Thyroid gland (tissue), 4 donors: ENCODE data around the gene RUNDC1. TPM values are rescaled to one million over a fixed set of nuclear protein-coding genes. Genes with fewer than 3 reads are reported as not detected.
"Not testable (repeated sequence)": the region's sequence is repeated elsewhere in the genome, so short reads cannot be mapped to it uniquely, and the experiment has no call there.

Experiments
- DNase-seq, 2 donors: peaks; one replicate each; pipeline ENCODE4 v3.0.0-alpha.2; 2019
- H3K27ac ChIP-seq, 3 donors: fragments of 200-600 bp; sonication (generic); 1 replicate in 2 of 3; 2 replicates in 1 of 3; pipeline ENCODE4 v1.5.1; 2016 to 2019; ENCODE audit warnings: mild to moderate bottlenecking in 1 of 3, moderate library complexity in 1 of 3
- H3K27me3 ChIP-seq: fragments of 200-600 bp; sonication (generic); one replicate; pipeline ENCODE4 v1.5.1; 2019
- H3K36me3 ChIP-seq, 2 donors: fragments of 200-600 bp; sonication (generic); one replicate each; pipeline ENCODE4 v1.5.1; 2016 to 2019
- H3K4me1 ChIP-seq, 2 donors: fragments of 200-600 bp; sonication (generic); one replicate each; pipeline ENCODE4 v1.5.1; 2017 to 2019
- H3K4me3 ChIP-seq, 3 donors: fragments of 200-600 bp; sonication (generic); replicated peaks in 1 of 3; 1 replicate in 2 of 3; 2 replicates in 1 of 3; pipeline ENCODE4 v1.5.1; 2016; ENCODE audit warnings: mild to moderate bottlenecking in 1 of 3
- H3K9me3 ChIP-seq: fragments of 200-600 bp; sonication (generic); one replicate; pipeline ENCODE4 v1.5.1; 2017
- CTCF ChIP-seq, 6 experiments: fragments of 200-600 bp in 3 of 6; fragments of 450-650 bp in 3 of 6; sonication (generic) in 3 of 6; IDR thresholded peaks; one replicate each; pipeline ENCODE4 v1.5.1; 2016 to 2019; ENCODE audit warnings: antibody characterized with exemption in 6 of 6, mild to moderate bottlenecking in 2 of 6, inconsistent platforms in 1 of 6, moderate library complexity in 1 of 6
- POLR2A ChIP-seq, 2 donors: fragments of 450-650 bp; IDR thresholded peaks; one replicate each; pipeline ENCODE4 v1.6.1; 2017; ENCODE audit warnings: antibody characterized with exemption in 2 of 2, mild to moderate bottlenecking in 2 of 2, moderate library complexity in 1 of 2
- WGBS, 2 donors: methylation state at CpG; one replicate each; pipeline ENCODE4 v1.1.5; 2017; 5-methylcytosine and 5-hydroxymethylcytosine counted together
- intact Hi-C: fragments of 100-400 bp; cut with DNase I; formaldehyde crosslinking; loops from one replicate; pipeline ENCODE4 v1.15.1; 2023
- total RNA-seq, 4 donors: library from RNA; depleted of rRNA; stranded (reverse); fragments of >200 nt; gene quantifications; one replicate each; pipeline ENCODE4 v1.2.3, GENCODE V29; 2016

RUNDC1 gene
- total RNA-seq, 4 donors from 2014 or later = 25.8 to 31.9 (median 28.4) TPM

- WGBS, 2 donors = 23 to 30% methylated on average over 5 of the region's 5 CpGs
- Histone ChIP-seq H3K9me3 (no peaks in the 10 kb centered on the region), H3K4me3 (no peak overlapping the region), H3K27ac (peak overlapping the region; percentile 34 to 70 (median 61)), H3K36me3 (no peaks in the 10 kb centered on the region), H3K27me3 (no peaks in the 10 kb centered on the region), H3K4me1 (peaks cover 12 to 14% of the 10 kb centered on the region in 2 donors)
- TF ChIP-seq CTCF (IDR thresholded peaks at IDR 0.05) (no peak), POLR2A (IDR thresholded peaks at IDR 0.05) (no peak)
- intact Hi-C loops = no loop called here
- DNase-seq = peak; percentile 78 to 81
Measured at GRCh38 chr17:42969001-42969581, 11.3 kb upstream of the RUNDC1 start.

GRCh38 chr17:42971589-42971988 lies 8.8 kb upstream of the RUNDC1 start:
- Histone ChIP-seq H3K4me1 (peaks cover 9 to 14% of the 10 kb centered on the region in 2 donors), H3K4me3 (no peak overlapping the region), H3K27ac (no peak overlapping the region), H3K36me3 (no peaks in the 10 kb centered on the region), H3K27me3 (no peaks in the 10 kb centered on the region), H3K9me3 (no peaks in the 10 kb centered on the region)
- DNase-seq = no peak
- 94 to 95% methylated on average over 5 of the region's 5 CpGs for WGBS, 2 donors
- intact Hi-C loops = no loop called here
- TF ChIP-seq POLR2A (IDR thresholded peaks at IDR 0.05) = no peak
- no peak for TF ChIP-seq CTCF (IDR thresholded peaks at IDR 0.05)

GRCh38 chr17:42973323-42973722 lies 7.0 kb upstream of the RUNDC1 start:
- DNase-seq, H3K27me3 ChIP-seq, H3K4me3 ChIP-seq, intact Hi-C loops, H3K9me3 ChIP-seq, H3K36me3 ChIP-seq, H3K27ac ChIP-seq: not testable (repeated sequence)
- H3K4me1 ChIP-seq = peaks cover 8 to 13% of the 10 kb centered on the region in 2 donors
- 74 to 87% methylated on average over 5 to 8 of the region's 18 CpGs for WGBS, 2 donors

- 20 to 36% methylated on average over 2 of the region's 2 CpGs for WGBS, 2 donors
Measured at GRCh38 chr17:42975265-42975664, 5.1 kb upstream of the RUNDC1 start.

GRCh38 chr17:42975701-42976100 lies 4.7 kb upstream of the RUNDC1 start:
- peak in 1 of 2 donors; percentile 41 for DNase-seq
- H3K4me1 ChIP-seq, H3K27ac ChIP-seq, intact Hi-C loops, H3K9me3 ChIP-seq, H3K27me3 ChIP-seq, H3K4me3 ChIP-seq, H3K36me3 ChIP-seq: not testable (repeated sequence)
- 55 to 64% methylated on average over 16 of the region's 16 CpGs for WGBS, 2 donors

More at GRCh38 chr17:42975265-42975664, 5.1 kb upstream of the RUNDC1 start:
- Histone ChIP-seq H3K4me3 (no peak overlapping the region), H3K36me3 (no peaks in the 10 kb centered on the region), H3K4me1 (peaks cover 4 to 8% of the 10 kb centered on the region in 2 donors), H3K9me3 (no peaks in the 10 kb centered on the region), H3K27me3 (no peaks in the 10 kb centered on the region), H3K27ac (no peak overlapping the region)
- DNase-seq = no peak
- intact Hi-C loops = no loop called here
- no peak for TF ChIP-seq CTCF (IDR thresholded peaks at IDR 0.05)
- no peak for TF ChIP-seq POLR2A (IDR thresholded peaks at IDR 0.05)

- H3K27ac ChIP-seq = peak within 1 kb of the TSS; percentile 45 to 83 (median 56)
- H3K4me3 ChIP-seq = peak within 1 kb of the TSS; percentile 50 to 93 (median 84)
- no peaks in the 10 kb centered on the region for H3K27me3 ChIP-seq
- WGBS, 2 donors = 40 to 43% methylated on average over 18 to 21 of the region's 21 CpGs
- no peak for TF ChIP-seq CTCF (IDR thresholded peaks at IDR 0.05)
- no peak for TF ChIP-seq POLR2A (IDR thresholded peaks at IDR 0.05)
- peaks cover 15 to 17% of the 10 kb centered on the region in 2 donors for H3K4me1 ChIP-seq
- intact Hi-C loops = no loop called here
- DNase-seq = peak; percentile 30 to 47
- no peaks in the 10 kb centered on the region for H3K9me3 ChIP-seq
- peaks cover 0 to 2% of the 10 kb centered on the region in 2 donors for H3K36me3 ChIP-seq
Measured at GRCh38 chr17:42979511-42980273, 673 bp upstream of the RUNDC1 start, which contains the start of gene PTGES3L. Gene PTGES3L (minus strand): TSS chr17:42980080. CDS start chr17:42980053, 27 bp downstream.
